ENCODE results near the gene SRSF2.

Gene SRSF2, protein sequence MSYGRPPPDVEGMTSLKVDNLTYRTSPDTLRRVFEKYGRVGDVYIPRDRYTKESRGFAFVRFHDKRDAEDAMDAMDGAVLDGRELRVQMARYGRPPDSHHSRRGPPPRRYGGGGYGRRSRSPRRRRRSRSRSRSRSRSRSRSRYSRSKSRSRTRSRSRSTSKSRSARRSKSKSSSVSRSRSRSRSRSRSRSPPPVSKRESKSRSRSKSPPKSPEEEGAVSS

DNA sequence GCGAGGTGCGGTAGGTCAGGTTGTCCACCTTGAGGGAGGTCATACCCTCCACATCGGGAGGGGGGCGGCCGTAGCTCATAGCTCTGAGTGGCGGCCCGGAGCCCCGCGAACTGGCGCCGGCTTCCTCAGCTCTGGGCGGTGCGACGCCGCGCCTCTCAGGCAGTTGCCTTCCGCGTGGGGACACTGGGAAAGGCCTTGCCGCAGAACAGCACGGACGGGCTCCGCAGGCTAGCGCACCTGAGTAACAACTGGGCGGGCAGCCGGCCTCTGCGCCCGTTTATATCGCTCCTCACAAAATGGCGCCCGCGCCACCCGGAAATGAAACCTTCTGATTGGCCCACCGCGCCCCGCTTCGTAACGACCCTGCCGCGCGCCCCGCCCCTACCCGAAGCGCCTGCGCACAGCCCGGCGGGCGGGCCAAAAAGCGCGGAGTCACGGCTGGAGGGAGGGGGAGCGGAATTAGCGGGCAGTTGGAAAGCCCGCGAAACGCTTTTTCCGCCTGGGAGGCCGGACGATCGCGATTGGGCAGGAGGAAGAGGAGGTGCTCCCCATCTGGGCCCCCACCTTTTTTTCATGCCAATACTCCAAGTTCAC lies at the start of gene SRSF2:
TSS of gene SRSF2 (minus strand) at position 250 of the 594 bp plus-strand sequence. CDS start at position 79, 171 bp downstream.
- TF ChIP-seq CTCF (IDR thresholded peaks at IDR 0.05; ENCODE audit: insufficient read depth, low read length, missing control alignments) = no peak
- ChIA-PET CTCF (interaction anchor here (2.3 to 3.0 kb wide), 3 partner anchors 10 to 320 kb away, joined by 9 to 12 read pairs (median 11); partner anchors contain the start of gene METTL23), POLR2A (interaction anchor here (0.6 to 4.0 kb wide), 12 partner anchors 9 to 572 kb away, joined by 3 to 27 read pairs (median 4); partner anchors contain the start of genes JMJD6, METTL23 and MXRA7)

GRCh38 chr17:76784926-76785325 lies 47.8 kb upstream of the SRSF2 start:
- POLR2A ChIA-PET = no interaction called here

More for the DNA sequence above, at the start of gene SRSF2:
- DNase-seq (ENCODE audit: low read depth, low spot score) = peak; percentile 84
- H3K4me3 ChIP-seq (ENCODE audit: low read depth, low read length) = peak within 1 kb of the TSS; percentile 97

GRCh38 chr17:76783146-76783545 lies 46.0 kb upstream of the SRSF2 start:
- no peak for TF ChIP-seq CTCF (IDR thresholded peaks at IDR 0.05; ENCODE audit: insufficient read depth, low read length, missing control alignments)
- H3K4me3 ChIP-seq (ENCODE audit: low read depth, low read length) = no peak overlapping the region
- DNase-seq (ENCODE audit: low read depth, low spot score) = no peak
- CTCF ChIA-PET = interaction anchor here (1.9 kb wide), 1 partner anchor 51 kb away, joined by 5 read pairs; no protein-coding TSS in a partner anchor
- POLR2A ChIA-PET = no interaction called here

More at GRCh38 chr17:76784926-76785325, 47.8 kb upstream of the SRSF2 start:
- CTCF ChIA-PET = no interaction called here
- no peak for DNase-seq (ENCODE audit: low read depth, low spot score)
- no peak for TF ChIP-seq CTCF (IDR thresholded peaks at IDR 0.05; ENCODE audit: insufficient read depth, low read length, missing control alignments)
- H3K4me3 ChIP-seq (ENCODE audit: low read depth, low read length) = no peak overlapping the region

DNA sequence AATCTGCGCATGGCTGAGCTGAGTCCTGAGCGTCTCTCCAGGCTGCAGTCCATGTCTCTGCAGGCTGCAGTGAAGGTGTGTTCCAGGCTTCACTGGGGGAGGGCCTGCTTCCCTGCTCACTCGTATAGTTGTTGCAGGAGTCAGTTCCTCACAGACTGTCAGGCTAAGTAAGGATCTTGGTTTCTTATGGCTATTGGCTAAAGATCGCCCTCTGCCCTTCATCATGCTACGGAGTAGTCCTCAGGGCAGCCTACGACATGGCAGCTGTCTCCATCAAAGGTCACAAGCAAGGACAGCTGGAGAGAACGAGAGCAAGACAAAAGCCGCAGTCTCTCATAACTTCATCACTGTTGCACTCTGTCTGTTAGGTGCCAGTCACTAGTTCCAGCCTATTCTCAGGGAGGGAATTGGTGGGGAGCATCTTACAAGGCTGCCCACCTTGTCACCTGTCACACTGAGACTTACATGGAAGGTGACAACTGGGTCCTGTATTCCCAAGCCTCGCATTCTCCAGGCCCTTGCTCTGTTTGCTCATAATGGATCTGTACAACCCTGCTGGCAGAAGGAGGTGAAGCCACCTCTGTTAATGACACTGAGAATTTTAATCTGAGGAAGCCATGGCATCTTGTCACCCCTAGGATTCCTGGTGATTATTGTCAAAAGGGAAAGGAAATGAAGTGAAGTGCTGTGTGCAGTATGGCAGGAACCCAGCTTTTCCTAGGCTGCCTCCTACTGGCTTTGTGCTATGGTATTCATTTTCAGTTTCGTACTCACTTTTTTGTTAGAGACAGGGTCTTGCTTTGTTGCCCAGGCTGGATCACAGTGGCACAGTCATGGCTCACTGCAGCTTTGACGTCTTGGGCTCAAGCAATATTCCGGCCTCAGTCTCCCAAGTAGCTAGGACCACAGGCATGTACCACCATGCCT lies 44.2 kb upstream of the SRSF2 start:
- no peak overlapping the region for H3K4me3 ChIP-seq (ENCODE audit: low read depth, low read length)
- ChIA-PET CTCF (interaction anchor here (1.8 kb wide), 1 partner anchor 13 kb away, joined by 4 read pairs; no protein-coding TSS in a partner anchor), POLR2A (no interaction called here)
- no peak for DNase-seq (ENCODE audit: low read depth, low spot score)
- no peak for TF ChIP-seq CTCF (IDR thresholded peaks at IDR 0.05; ENCODE audit: insufficient read depth, low read length, missing control alignments)

DNA sequence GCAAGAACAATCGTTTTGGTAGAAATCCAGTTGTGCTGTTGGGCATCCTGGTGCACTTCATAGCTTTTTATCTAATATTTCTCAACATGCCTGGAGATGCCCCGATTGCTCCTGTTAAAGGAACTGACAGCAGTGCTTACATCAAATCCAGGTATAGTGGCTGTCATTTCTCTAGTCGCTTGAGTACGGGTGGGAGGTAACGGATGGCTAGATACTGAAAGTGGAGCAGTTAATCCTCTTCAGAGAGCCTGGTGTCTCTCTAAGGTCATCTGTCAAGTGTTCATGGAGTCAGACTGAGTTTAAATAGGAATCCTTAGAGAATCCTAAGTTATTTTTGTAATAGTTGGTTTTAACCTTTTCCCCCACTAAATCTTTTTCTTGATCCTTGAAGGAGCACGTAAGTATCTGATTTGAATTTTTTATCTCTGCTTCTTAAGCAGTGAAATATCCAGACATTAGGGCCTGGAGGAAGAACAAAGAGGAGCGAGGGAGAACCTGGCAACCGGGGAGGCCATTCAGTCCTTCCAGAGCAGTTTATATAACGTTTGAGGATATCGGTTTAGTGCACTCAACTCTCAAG lies 38.0 kb upstream of the SRSF2 start:
- CTCF ChIA-PET = interaction anchor here (0.9 to 1.2 kb wide), 2 partner anchors 252 to 281 kb away, joined by 3 read pairs; no protein-coding TSS in a partner anchor
- DNase-seq (ENCODE audit: low read depth, low spot score) = no peak
- H3K4me3 ChIP-seq (ENCODE audit: low read depth, low read length) = no peak overlapping the region
- POLR2A ChIA-PET = interaction anchor here (0.5 kb wide), 1 partner anchor 30 kb away, joined by 5 read pairs; no protein-coding TSS in a partner anchor
- TF ChIP-seq CTCF (IDR thresholded peaks at IDR 0.05; ENCODE audit: insufficient read depth, low read length, missing control alignments) = no peak
